HG03565 (cell line): ENCODE data around the gene CHN2.
"Not testable (repeated sequence)": the region's sequence is repeated elsewhere in the genome, so short reads cannot be mapped to it uniquely, and the experiment has no call there.

ENCODE experiments used
- ATAC-seq: cut with Tn5 transposase; IDR thresholded peaks from one replicate; pipeline ENCODE4 v1.9.1; 2021; ENCODE audit warnings: mild to moderate bottlenecking, moderate library complexity; ENCODE audit not compliant: unreplicated experiment

CHN2 gene

DNA sequence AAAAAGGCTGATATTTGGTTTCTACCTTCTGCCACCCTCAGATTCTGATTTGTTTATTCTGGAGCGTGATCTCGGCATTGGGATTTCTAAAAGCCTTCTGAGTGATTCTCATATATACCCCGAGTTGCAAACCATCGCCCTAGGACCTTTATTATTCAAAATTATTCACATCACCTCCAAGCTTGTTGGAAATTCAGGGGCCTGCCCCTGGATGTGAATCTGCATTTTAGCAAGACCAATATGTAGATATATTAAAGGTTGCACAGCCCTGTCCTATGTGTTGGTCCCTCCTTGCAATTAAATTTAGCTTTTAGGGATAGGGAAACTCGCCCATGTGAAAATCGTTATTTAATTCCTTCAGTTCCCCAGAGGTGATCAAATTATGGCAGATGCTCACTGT, 9.0 kb upstream of the CHN2 start:
- ATAC-seq: no peak

DNA sequence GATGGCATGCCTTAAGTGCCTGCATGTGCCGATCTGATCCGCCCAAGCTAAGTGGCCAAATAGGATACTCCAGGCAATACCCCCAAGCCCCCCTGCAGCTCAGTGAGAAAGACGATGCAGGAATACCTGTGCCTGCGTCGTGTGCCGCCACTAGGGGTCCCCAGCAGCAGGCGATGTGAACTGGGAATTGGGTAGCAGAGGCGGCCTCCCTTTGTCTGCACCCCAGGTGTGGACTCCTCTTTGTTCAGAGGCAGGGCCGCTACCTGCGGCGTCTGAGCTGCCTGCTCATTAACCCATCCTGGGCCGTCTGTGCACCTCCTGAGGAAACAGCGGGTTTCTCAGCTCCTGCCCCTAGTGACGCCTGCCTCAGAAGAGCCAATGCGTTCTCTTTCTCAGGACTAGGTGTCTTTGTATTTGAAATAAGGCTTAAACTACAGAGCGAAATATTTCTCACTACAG, 4.8 kb upstream of the CHN2 start:
- no peak for ATAC-seq

DNA sequence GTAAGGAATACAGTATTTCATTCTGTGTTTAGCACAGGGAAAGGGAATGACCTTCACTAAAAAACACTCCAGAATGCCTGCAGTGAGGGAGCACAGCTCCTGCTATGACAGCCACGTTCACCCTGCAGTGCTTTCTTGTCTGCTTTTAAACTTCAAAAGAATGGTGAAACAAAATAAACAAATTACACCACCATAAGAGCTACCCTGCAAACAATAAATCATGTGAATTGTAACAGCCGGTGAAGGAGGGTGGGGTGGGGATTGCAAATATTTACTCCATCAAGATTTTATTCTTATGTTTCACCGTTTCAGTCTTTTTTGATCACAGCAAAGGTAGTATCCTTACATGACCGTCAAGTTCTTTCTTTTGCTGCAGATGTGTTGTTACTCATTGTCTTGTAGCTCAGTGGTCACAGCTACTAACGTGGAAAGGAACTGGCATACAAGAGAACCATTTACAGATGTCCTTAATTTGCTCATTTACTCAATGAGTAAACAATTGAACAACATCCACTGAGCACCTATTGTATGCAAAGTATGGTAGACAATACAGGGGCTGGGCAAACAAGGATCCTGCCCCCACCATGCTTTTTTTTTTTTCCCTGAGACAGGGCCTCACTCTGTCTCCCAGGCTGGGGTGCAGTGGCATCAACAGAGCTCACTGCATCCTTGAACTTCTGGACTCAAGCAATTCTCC, 4.1 kb upstream of the CHN2 start:
- ATAC-seq: no peak

GRCh38 chr7:29192323-29192722, 2.3 kb upstream of the CHN2 start:
- no peak for ATAC-seq

DNA sequence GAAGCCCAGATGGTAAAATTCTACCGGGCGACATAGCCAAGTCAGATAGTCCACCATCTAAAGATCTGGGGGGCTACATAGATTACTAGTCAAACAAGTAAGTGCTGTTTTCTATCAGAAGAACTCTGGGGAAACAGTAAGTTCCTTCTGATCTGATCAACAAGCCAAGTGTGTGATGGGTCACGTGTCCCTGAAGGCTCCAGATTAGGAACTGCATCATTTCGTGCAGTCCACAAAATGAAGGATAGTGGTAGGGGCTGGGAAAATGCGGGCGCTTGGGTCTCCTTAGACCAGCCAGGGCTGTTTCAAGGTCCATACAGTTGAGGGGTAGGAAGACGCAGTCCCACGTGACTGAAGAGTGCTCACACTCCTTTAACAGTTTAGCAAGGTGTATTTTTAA, 1.8 kb upstream of the CHN2 start:
- no peak for ATAC-seq

DNA sequence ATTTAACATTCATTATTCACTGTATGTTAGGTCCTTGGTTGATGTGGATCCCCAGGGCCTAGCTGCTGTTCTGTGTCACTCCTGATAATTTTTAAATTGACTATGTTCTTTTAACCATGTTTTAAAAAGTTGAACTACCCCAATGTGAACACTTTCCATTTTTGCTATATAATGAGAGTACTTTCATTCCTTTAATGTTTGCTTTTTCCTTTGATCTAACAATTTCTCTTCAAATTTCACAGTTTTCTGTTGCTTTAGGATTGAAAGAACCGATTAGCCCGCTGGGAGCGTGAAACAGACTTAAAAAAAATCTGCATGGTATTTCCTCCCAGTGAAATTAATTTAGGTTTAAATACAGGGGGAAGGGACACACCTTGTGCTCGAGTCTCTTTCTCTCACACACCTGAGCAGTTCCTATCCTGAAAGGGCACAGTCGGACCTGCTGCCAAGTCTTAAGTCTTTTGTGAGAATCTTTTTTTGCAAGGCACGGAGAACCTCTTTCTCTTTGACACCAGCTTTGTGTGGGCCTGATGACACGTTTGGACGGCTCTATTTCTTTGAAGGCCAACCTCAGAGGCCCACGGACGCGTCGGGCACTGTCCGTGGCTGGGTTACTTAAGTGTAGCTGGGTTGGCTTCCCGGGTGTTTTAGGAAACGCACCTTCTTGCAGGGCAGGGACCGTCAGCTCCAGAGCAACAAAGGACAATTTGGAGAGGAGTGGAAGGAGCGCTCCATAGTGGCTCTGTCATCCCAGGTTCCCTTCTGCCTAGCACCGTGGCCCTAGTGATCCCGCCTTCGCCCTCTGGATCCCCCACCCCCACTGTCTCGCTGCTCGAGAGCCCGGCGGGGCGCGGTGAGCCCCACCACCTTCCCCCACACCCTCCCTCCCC, 1.0 kb upstream of the CHN2 start:
- no peak for ATAC-seq

GRCh38 chr7:29194206-29194593, 375 bp upstream of the CHN2 start:
- no peak for ATAC-seq

DNA sequence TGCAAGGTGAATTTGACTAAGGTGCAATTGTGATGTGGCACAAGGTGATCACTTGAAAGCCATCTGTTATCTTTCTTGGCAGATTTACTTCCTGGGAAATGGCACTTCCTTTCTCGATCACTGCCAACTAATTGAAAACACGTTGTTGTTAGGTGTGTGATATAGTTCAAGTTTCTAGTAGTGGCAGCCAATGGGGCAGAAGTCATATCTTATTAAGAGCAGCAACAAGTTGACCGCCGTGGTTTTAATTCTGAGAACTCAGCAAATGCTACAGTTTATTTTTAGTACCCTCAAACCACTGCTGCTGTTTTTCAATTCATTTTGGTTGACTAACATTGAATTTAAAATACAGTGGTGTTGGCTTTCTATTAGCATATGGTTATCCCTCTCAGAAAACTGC, 1.6 kb downstream of the CHN2 start:
- no peak for ATAC-seq

DNA sequence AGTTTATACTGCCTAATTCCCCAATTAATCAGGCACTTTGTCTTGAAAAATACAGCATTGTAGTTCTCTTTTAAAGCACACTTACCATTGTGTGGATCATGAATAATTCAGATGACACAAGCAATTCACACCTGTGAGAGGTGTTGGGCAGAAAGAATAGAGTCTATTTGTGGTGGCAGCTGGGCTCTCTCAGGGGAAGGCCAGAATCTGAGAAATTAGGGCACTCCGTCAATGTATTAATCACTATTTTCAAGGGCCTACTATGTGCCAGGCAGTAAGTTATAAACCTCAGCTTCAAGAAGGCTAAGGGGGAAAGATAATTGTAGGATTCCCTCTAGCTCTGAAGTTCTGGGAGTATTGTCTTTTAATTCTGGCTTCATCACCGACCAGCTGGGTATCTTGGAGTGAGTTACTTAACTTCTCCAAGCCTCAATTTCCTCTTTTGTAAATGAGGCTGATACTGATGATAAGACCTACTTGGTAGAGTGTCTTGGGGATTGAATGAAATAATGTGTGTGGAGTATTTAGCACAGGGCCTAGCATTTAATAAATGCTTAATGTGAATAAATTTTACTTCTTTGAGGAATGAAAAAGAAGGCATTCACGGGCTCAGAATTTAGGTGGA, 2.5 kb downstream of the CHN2 start:
- ATAC-seq: no peak

GRCh38 chr7:29197916-29198315, 3.3 kb downstream of the CHN2 start:
- ATAC-seq: no peak

GRCh38 chr7:29199776-29200175, 5.2 kb downstream of the CHN2 start:
- ATAC-seq: no peak

GRCh38 chr7:29202651-29203069, 8.1 kb downstream of the CHN2 start:
- ATAC-seq: no peak

GRCh38 chr7:29204491-29205272, 10.1 kb downstream of the CHN2 start:
- ATAC-seq: no peak

DNA sequence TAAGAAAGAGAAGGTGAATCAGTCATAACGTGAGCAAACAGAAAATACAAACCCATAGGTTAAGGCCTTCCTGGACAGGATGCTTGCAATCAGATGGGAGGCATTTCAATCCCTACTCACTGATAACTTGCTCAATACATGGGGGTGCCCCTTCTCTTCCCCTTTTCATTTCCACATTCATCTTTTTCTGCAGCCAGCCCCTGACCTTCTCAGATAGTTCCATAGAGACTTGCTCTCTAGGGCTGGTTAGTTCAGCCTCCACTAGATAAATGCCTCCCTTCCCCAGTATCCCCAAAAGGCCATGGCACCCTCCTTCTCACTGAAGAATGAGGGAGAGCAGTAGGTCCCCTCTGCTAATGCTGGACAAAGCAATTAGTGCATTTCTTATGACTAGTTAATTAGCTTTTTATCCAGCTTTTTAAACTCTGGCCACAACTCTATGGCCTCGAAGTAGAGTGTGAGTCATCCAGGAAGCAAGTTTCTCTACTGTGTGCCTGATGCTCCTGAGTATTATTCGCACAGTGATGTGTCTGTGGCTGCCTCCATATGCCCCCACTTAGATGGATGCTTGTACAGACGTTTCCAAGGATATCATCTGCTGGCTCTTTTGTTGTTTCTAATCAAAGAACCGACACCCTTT, 12.7 kb downstream of the CHN2 start:
- no peak for ATAC-seq

- ATAC-seq: no peak
Observed at GRCh38 chr7:29208410-29209250, 14.1 kb downstream of the CHN2 start.

DNA sequence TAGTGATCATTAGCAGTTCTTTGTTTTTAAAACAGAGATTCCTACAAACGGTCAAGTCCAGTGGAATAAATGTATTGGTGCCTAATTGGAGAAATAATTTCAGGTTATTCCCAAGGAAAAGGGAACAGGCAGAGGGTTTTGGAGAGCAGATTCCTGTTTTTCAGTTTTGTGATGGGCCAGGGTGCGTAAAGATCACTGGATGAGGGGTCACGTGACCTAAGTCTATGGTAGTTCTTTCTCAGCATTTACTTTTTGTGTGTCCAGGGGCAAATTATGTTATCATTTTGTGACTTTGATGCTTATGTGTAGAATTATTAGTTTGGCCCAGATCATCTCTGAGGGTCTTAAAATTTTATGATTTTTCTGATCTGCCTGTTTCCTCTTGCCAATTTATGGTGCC, 15.2 kb downstream of the CHN2 start:
- no peak for ATAC-seq

DNA sequence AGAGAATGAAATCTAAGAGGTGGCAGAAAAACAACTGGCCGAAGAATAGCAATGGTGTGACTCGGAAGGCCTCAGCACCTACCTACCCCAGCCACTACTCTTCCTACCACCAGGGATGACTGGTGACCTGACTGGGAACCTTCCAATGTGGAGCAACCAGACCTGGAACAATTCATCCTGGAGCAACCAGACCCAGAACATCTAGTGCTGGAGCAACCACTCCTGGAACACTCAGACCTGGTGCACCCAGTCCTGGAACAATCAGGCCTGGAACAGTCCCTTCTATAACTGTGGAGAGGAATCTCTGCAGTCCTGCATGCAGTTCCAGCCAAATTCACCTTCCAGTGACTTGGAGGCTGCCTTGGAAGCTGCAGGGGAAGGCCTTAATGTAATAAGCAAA, 18.2 kb downstream of the CHN2 start:
- ATAC-seq: not testable (repeated sequence)

DNA sequence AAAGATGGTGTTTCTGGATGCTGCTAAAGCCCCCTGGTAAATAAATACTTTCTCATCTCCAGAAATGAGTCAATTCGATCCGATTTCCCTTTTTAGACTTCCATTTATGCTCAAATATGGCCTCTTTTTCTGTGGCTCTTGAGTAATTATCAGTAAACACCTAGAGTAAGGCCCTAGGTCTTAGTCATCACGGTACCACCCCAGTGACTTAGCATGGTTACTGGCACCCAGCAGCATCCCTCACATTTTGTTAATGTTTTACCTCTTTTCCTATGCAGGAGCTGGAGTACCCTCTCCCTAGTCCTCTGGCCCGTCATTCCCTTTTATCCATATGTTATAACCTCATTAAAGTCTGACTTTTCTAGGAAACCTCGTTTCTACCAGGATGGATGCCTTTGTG, 19.5 kb downstream of the CHN2 start:
- no peak for ATAC-seq

- no peak for ATAC-seq
Observed at GRCh38 chr7:29214816-29215215, 20.2 kb downstream of the CHN2 start.

GRCh38 chr7:29216128-29216527, 21.6 kb downstream of the CHN2 start:
- no peak for ATAC-seq
